Brain pericyte (primary cell): Measurements from ENCODE around the gene PLCB3.

Source experiments
- DNase-seq: peaks from one replicate; pipeline ENCODE4 v3.0.0-alpha.2; 2012; ENCODE audit warnings: low read depth, low spot score

PLCB3 gene

DNA sequence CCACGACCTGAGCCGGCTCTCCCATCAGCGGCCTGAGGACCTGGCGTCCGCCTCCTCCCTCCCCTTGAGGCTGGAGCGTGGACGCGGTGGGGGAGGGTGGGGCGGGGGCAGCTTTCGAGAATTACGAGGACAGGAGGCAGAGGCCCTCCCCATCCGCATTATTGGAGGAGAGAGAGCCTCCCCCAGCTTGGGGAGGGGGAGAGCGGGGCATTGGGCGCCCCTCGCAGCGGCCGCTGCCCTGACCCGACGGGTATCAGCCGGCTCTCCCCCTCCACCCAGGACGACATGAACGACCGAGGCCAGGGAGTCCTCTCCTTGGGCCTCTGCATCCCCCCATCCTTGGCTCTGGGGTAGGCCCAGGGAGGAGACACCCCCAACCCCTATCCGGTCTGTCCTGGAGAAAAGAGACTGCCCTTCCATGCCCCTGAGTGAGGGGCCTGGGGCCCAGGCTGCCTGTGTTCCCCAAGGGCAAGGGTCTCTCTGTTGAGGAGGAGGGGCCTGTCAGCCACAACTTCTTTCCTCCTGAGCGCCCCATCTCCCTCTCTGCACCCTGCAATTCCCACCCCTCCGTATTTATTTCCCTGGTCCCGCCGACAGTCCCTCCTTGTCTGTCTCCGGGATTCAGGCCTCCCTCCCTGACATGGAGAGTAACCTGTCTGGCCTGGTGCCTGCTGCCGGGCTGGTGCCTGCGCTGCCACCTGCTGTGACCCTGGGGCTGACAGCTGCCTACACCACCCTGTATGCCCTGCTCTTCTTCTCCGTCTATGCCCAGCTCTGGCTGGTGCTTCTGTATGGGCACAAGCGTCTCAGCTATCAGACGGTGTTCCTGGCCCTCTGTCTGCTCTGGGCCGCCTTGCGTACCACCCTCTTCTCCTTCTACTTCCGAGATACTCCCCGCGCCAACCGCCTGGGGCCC, 34.8 kb downstream of the PLCB3 start:
- no peak for DNase-seq

DNA sequence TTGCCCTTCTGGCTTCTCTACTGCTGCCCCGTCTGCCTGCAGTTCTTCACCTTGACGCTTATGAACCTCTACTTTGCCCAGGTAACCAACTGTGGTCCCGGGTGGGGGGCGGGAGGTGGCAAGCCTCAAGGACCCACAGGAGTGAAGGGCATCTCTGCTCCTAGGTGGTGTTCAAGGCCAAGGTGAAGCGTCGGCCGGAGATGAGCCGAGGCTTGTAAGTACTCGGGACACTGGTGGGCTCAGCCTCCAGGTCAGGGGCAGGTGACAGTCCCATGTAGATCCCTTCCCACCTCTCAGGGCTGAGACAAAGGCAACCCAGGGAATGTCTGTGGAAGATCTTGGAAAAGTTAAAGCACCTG, 35.5 kb downstream of the PLCB3 start:
- DNase-seq: no peak

DNA sequence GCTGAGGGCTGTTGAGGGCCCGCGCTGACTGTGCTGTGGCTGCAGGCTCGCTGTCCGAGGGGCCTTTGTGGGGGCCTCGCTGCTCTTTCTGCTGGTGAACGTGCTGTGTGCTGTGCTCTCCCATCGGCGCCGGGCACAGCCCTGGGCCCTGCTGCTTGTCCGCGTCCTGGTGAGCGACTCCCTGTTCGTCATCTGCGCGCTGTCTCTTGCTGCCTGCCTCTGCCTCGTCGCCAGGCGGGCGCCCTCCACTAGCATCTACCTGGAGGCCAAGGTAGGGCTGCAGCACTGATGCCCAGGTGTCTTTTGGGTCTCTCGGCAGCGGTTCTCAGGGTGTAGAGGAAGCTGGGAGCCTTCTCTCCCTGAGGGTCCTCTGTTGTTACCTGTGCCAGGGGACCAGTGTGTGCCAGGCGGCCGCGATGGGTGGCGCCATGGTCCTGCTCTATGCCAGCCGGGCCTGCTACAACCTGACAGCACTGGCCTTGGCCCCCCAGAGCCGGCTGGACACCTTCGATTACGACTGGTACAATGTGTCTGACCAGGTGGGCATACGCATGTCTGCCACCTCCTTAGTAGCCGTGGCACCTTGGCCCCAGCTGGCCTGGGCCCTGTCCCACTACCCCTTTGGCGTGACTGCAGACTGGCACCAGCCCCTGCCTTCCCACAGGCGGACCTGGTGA, 36.5 kb downstream of the PLCB3 start:
- DNase-seq: no peak

DNA sequence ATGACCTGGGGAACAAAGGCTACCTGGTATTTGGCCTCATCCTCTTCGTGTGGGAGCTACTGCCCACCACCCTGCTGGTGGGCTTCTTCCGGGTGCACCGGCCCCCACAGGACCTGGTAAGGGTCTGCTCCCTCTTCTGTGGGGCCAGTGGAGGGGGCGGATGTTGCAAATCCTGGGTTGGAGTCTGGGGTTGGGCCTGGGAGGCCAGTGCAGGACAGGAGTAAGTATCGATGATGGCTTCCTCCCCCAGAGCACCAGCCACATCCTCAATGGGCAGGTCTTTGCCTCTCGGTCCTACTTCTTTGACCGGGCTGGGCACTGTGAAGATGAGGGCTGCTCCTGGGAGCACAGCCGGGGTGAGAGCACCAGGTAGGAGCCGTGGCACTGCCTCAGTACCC, 37.0 kb downstream of the PLCB3 start:
- DNase-seq: no peak

DNA sequence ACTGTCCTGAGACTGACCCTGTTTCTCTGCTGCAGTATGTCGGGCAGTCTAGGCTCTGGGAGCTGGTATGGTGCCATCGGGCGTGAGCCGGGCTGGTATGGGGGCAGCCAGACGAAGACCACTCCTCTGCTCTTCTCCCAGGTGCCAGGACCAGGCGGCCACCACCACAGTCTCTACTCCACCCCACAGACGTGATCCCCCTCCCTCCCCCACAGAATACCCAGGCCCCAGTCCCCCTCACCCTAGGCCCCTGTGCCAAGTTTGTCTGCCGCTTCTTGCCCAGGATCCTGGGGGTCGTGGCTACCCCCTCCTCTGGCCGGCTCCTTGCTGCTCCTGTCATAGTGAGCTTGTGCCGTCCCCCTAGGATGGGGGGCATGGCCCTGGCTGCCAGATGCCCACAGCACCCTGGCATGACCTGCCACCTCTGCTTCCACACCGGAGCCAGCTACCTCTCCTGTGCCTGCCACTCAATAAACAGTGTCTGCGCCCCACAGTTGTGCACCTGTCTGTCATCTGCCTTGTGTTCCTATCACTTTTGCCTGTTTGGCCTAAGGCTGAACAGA, 37.8 kb downstream of the PLCB3 start:
- no peak for DNase-seq

DNA sequence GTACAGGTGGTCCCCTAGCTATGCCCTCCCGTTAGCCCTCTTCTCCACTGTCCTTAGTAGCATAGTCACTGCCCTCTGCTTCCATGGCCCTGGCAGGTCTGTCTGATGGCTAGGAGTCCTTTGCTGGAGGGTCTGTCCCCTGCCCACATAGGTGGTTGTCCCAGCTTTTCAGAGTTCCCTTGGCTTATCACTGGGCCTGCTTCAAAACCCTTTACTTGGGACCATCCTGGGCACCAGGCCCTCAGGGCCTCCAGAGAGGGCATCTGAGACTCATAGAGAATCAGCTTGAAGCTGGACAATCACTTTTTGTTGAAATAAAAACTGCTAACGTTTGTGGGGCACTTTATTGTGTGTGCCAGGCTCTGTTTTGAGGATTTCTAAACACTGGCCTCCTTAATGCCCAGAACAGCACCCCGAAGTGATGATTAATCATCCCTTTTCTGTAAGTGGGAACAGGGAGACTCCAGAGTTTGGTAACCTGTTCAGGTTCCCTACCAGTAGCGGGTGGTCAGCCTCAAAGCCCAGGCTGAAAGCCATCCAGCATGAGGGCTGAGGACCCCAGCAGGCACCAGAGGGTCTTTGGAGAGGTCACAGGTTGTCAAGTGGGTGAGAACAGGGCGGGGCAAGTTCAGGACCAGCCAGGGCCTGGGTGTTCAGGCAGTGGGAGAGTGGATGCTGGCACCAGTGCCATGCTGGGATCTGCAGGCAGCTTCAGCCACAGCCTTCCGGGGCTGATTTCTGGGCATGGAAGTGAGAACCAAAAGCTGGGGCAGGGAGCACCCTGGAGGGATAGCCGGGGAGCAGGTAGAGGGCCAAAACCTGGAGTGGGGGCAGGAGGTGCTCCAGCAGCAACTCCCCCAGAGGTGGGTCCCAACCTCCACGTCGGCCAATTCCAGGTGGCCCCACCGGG, 39.3 kb downstream of the PLCB3 start:
- no peak for DNase-seq

DNA sequence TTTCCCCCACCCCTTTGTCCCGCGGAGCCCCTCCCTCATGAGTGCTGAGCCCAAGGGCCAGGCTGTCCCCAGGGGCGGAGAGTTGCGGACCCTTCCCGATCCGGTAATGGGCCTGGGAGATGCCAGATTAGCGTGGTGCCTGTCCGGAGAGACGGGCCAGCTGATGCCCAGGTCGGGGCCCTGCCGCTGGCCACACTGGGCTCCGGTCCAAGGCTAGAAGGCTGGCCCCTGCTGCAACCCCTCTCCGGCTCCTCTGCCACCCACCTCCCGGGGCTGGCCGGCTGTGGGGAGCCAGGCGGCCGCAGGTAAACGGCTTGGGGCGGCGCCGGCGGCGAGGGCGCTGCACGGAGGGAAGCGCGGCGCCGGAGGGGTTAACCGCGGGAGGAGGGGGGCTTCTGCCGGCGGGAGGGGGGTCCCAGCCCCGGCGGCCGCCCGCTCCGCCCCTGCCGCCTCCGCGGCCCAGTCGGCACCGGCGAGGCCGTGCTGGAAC, 40.0 kb downstream of the PLCB3 start, which contains the start of gene KCNK4:
Gene KCNK4, plus strand, starts transcription at position 41 of the 490 bp plus-strand sequence. CDS start 1,717 bp downstream, outside the sequence.
- DNase-seq: no peak

DNA sequence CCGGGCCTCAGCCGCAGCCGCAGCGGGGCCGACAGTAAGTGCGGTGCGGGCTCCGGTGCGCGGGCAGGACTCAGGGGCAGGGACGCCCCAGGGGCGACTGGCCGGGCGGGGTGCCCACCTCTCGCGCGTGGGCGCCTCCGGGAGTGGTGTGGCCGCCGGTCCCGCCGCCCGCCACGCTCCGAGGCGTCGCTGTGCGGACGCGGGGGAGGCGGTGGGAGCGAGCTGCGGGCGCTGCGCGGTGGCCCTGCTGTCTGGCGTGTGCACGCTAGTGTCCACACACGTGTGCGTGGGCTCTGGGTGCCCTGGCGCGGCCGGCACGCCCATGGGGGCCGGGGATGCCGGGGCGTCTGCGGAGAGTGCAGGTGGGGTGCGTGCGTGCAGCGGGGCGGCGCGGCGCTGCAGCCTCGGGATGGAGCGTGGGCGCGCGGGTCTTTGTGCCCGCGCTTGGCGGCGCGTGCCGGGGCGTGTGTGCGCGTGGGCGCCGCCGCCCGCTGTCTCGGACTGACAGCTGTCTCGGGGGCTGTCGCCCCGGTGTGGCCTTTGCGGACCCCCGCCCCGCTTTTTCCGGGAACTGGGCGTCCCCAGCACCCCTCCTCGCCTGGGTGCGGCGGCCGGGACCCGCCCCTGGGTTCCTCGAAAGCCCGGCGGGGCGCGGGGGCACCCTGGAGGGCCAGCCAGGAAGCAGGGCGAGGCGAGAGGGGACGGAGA, 40.6 kb downstream of the PLCB3 start:
- no peak for DNase-seq

DNA sequence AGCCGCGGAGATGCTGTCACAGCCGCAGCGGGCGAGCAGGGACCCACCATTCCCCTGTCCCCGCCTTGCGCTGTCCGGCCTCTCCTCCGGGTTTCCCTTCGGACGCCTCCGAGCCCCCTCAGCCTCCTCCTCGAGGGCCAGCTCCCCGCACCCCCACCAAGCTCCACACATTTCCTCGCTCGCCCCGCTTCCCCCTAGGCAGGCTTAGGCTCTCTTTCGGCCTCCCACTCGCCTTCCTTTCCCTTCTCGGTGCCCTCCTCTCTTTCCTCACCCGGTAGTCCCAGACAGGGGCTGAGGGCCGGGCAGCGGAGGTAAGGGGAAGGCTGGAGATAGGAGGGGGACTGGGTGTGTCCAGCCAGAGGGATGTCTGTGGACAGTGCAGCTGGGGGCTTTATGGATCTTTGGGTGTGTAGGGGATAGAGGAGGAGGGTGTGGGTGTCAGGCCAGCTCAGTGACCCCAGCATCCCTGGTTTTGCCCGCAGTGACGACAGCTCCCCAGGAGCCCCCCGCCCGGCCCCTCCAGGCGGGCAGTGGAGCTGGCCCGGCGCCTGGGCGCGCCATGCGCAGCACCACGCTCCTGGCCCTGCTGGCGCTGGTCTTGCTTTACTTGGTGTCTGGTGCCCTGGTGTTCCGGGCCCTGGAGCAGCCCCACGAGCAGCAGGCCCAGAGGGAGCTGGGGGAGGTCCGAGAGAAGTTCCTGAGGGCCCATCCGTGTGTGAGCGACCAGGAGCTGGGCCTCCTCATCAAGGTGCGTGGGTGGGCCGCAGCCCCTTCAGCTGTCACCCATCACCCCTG, 41.3 kb downstream of the PLCB3 start:
- DNase-seq: no peak

DNA sequence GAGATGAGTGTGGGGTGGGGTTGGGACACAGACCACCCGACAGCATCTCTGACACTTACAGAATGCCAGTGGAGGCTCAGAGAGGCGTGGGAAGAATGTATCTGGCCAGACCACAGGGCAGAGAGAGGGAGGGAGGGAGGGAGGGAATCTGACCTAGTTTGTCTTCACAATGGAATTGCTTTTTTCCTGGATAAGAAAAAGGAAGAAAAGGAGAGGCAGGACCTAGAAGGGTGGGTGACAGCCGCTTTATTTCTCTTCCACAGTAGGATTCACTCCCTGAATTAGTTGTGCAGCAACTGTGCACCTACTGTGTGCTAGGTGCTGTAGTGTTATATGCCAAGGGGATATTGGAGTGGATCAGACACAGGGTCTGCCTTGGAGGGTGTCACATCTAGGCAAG, 43.4 kb downstream of the PLCB3 start:
- DNase-seq: no peak

DNA sequence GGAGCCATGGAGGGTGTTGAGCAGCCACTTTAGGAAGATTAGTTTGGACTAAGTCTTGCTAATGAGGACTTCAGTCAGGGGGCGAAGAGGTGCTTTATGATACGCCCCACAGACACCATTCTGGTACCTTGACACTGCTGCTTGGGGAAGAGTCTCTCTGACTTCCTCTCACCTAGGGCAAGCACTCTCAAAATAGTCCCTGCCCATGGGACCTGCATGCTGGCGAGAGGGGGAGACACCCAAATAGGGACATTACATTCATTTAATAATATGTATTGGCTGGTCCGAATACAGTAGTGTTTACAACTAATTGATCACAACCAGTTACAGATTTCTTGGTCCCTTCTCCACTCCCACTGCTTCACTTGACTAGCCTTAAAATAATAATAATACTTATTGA, 44.4 kb downstream of the PLCB3 start:
- no peak for DNase-seq

DNA sequence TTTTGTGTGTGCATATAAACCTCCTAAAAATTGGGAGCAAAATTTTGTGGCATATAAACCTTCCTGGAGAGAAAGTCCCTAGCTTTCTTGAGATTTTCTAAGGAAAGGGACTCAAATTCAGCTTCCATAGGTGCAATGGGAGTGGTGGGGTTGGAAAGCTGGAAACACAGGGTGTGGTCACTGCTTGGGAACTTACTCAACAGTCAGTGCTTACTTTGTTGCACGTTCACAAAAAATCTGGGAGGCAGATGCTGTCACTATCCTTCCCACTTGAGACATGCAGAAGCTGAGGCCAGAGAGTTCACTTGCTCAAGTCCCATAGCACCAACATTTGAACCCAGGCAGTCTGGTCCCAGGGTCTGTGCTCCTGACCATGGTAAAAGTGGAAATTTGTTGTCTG, 44.9 kb downstream of the PLCB3 start:
- DNase-seq: no peak

DNA sequence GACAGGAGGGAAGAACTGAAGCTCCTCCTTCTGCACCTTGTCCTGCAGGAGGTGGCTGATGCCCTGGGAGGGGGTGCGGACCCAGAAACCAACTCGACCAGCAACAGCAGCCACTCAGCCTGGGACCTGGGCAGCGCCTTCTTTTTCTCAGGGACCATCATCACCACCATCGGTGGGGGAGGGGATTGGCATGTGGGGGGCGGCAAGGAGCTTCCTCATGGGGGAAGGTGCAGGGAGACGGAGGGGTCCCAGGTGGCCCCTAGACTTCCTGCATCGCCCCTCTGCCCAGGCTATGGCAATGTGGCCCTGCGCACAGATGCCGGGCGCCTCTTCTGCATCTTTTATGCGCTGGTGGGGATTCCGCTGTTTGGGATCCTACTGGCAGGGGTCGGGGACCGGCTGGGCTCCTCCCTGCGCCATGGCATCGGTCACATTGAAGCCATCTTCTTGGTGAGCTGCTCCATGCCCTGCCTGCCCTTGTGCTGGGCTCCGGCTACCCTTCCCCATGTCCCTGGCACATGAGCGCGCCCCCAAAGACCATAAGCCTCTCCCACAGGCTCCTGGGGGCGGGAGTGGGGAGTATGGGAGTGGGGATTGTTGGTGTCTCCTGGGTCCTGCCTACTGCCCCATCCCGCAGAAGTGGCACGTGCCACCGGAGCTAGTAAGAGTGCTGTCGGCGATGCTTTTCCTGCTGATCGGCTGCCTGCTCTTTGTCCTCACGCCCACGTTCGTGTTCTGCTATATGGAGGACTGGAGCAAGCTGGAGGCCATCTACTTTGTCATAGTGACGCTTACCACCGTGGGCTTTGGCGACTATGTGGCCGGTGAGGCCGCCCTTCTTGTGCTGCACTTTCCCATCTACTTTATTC, 45.7 kb downstream of the PLCB3 start:
- DNase-seq: no peak

DNA sequence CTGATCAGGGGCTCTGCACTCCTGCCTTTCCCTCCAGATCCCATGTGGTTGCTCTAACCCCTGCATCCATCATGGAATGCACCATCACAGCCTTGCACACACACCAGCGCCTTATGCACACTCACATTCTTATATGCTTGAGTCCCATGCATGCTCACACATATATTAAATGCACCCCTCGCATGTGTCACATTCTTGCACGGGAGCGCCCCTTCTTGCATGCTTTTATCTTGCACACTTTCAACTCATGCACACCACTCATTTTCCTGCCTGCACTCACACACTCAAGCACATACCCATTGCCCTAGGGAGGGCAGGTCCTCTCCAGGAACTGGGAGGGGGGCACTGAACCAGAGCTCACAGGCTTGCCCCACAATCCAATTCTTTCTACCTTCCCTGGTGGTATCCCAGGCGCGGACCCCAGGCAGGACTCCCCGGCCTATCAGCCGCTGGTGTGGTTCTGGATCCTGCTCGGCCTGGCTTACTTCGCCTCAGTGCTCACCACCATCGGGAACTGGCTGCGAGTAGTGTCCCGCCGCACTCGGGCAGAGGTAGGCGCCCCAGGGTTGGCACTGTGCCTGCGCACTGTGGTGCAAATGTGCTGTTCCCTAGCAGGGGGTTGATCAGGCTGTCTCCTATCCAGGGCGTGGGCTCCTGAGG, 46.5 kb downstream of the PLCB3 start:
- no peak for DNase-seq

DNA sequence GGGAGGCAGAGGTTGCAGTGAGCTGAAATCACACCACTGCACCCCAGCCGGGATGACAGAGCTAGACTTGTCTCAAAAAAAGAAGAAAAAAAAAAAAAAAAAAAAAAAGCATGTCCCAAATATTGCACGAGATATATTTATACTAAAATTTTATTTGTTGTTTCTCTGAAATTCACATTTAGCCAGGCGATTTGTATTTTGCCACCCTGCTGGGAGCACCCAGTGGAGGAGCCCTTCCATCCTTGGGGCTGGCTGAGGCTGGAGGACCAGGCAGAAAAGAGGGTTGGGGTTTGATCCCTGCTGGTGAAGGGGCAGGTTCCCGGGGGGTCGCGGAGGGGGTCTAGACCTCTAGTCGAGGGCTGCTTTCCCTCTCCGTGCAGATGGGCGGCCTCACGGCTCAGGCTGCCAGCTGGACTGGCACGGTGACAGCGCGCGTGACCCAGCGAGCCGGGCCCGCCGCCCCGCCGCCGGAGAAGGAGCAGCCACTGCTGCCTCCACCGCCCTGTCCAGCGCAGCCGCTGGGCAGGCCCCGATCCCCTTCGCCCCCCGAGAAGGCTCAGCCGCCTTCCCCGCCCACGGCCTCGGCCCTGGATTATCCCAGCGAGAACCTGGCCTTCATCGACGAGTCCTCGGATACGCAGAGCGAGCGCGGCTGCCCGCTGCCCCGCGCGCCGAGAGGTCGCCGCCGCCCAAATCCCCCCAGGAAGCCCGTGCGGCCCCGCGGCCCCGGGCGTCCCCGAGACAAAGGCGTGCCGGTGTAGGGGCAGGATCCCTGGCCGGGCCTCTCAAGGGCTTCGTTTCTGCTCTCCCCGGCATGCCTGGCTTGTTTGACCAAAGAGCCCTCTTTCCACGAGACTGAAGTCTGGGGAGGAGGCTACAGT, 47.9 kb downstream of the PLCB3 start:
- no peak for DNase-seq

DNA sequence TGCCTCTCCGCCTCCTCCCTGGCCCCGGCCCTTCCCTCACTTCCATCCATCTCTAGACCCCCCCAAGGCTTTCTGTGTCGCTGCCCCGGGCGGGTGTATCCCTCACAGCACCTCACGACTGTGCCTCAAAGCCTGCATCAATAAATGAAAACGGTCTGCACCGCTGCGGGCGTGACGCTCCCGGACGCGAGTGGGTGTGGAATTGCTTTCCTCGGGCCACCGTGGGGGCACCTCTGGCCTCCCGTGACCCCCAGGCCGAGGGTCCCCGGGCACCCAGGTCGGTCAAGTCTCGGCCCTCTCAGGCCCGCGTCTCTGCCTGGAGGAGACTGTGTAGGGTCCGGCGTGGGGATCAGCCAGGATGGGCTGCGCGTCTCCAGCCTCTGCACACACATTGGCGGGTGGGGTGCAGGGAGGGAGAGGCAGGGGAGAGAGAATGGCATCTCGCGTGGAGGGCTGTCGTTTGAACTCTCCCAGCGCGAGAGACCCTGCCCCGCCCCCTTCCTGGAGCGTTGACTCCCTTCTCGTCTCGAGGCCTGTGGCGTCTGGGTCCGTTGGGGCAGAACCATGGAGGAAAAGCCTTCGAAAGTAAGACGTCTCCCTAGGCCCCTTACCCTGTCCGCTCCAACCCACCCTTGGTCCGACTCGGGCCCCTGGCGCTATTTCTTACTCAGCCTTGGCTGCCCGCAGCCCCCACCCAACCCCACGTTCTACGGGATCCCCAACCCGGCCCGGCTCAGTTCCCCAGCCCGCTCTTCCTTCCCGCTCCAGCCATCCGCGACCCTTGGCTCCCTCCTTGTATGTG, 48.7 kb downstream of the PLCB3 start, which contains the start of gene CATSPERZ:
Gene CATSPERZ, plus strand, starts transcription at position 512 of the 802 bp plus-strand sequence. Its CDS starts 53 bp downstream, at position 565.
- no peak for DNase-seq
